ENCODE measurements around the gene GSE1. TPM values are rescaled to one million over a fixed set of nuclear protein-coding genes. Genes with fewer than 3 reads are reported as not detected.

GSE1 gene
- total and polyA plus RNA-seq, 9 of the 15 experiments (the other 6 are each of a cell fraction or from before 2014, with no cell fraction given): 12.2 to 244 (median 57.9) TPM

DNA sequence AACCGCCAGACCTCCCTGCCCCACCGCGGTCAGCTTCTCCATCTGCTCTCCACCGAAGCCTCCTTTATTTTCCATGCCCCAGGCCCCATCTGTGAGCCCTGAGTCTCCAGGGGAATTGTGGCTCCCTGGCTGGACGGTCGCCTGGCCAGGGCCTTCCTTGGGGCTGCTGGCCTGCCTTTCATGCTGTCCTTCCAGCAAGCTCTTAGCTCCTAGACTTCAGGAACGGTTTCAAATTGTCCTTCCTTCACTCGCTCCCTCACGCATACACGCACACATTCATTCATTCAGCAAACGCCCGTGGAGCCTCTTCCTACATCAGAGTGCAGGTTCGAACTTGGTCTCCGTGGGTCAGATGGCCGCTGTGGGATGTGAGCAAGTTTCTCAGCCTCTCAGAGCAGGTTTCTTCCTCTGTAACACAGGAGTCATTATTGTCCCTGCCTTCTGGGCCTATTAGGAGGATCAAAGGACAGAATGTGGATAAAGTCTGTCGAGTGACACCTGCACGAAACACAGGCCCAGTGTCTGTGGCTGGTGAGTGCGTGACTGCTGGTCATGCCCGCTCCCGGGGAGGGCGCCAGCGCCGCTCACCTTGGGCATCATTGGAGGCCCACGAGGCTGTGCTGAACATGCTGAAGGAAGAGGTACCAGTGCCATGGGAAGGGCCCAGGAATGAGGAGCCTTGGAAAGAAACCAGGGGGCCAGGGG is 18.7 kb upstream of the GSE1 start:
- Histone ChIP-seq H3K36me3 (ENCODE audit: control insufficient read depth, insufficient read depth, low read length) (peaks cover 80% of the 10 kb centered on the region), H3K4me1 (replicated peaks in 1 of 2; ENCODE audit: control insufficient read depth in 2 of 2, insufficient read depth in 2 of 2, low read length in 2 of 2) (peaks cover 31 to 53% of the 10 kb centered on the region in 2 experiments), H3K9me3 (replicated peaks; ENCODE audit: control insufficient read depth, insufficient read depth, low read depth, low read length) (no peaks in the 10 kb centered on the region), H3K4me2 (ENCODE audit: insufficient read depth, low read length) (no peak overlapping the region), H4K20me1 (replicated peaks; ENCODE audit: control insufficient read depth, insufficient read depth, low read length) (peaks cover 75% of the 10 kb centered on the region), H2AFZ (ENCODE audit: low read depth, low read length) (no peak overlapping the region), H3K9ac (ENCODE audit: insufficient read depth in 1 of 2, low read depth in 2 of 2, low read length in 2 of 2) (peak overlapping the region in 1 of 2 experiments; percentile 80; a peak in 2 of 4 replicates), H3K27ac (ENCODE audit: extremely low read depth, low read depth, low read length) (0 out of 3 replicates have a peak overlapping the region, but pooled peaks have one; percentile 17), H3K79me2 (ENCODE audit: control insufficient read depth, insufficient read depth, low read length) (peaks cover 98% of the 10 kb centered on the region), H3K9me1 (ENCODE audit: control insufficient read depth, insufficient read depth, low read length) (peaks cover 7% of the 10 kb centered on the region), H3K27me3 (ENCODE audit: control insufficient read depth in 2 of 2, insufficient read depth in 2 of 2, low read length in 2 of 2) (no peaks in the 10 kb centered on the region; a peak in 1 of 5 replicates), H3K4me3 (no peak overlapping the region)
- BruUV-seq (replicated peaks): no TSS peak
- FAIRE-seq (no peak), DNase-seq (ENCODE audit: extremely low read depth in 1 of 4, low spot score in 3 of 4) (no peak), ATAC-seq (no peak)
- intact Hi-C loops (cut with micrococcal nuclease): no loop called here
- in situ Hi-C loops (cut with MboI): no loop called here
- POLR2A ChIA-PET: interaction anchor here (0.8 kb wide), 1 partner anchor 16 kb away, joined by 5 read pairs; no protein-coding TSS in a partner anchor
- CTCF ChIA-PET (ENCODE audit: low intra/inter-chr PET ratio): no interaction called here
- WGBS (ENCODE audit: insufficient coverage, low coverage, missing lambda C conversion rate): 88% methylated on average over 22 of the region's 24 CpGs
- no peak for TF ChIP-seq KLF6 (CRISPR knock-in tag; IDR thresholded peaks at IDR 0.05; ENCODE audit: borderline replicate concordance)
- no peak for TF ChIP-seq E2F3 (CRISPR knock-in tag; IDR thresholded peaks at IDR 0.05)
- no peak for TF ChIP-seq MIER1 (IDR thresholded peaks at IDR 0.05; ENCODE audit: low read depth)
- no peak for TF ChIP-seq ZNF253 (CRISPR knock-in tag; conservative IDR thresholded peaks at IDR 0.05)
- no peak for TF ChIP-seq CHD4 (IDR thresholded peaks at IDR 0.05; ENCODE audit: insufficient read depth, insufficient replicate concordance, low read depth, low read length, poor library complexity, severe bottlenecking)
- TF ChIP-seq SMC3 (conservative IDR thresholded peaks at IDR 0.05; ENCODE audit: insufficient read depth, low read depth, low read length): no peak
- no peak for TF ChIP-seq THAP7 (CRISPR knock-in tag; IDR thresholded peaks at IDR 0.05)
- TF ChIP-seq, protein P1, sequence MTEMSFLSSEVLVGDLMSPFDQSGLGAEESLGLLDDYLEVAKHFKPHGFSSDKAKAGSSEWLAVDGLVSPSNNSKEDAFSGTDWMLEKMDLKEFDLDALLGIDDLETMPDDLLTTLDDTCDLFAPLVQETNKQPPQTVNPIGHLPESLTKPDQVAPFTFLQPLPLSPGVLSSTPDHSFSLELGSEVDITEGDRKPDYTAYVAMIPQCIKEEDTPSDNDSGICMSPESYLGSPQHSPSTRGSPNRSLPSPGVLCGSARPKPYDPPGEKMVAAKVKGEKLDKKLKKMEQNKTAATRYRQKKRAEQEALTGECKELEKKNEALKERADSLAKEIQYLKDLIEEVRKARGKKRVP (CRISPR knock-in tag; IDR thresholded peaks at IDR 0.05): no peak
- TF ChIP-seq ZNF133 (CRISPR knock-in tag; IDR thresholded peaks at IDR 0.05): no peak
- TF ChIP-seq CBX2 (IDR thresholded peaks at IDR 0.05; ENCODE audit: insufficient read depth, low read length, poor library complexity, severe bottlenecking): no peak
- no peak for TF ChIP-seq YY1 (IDR thresholded peaks at IDR 0.05; ENCODE audit: borderline replicate concordance in 1 of 3, control insufficient read depth in 1 of 3, extremely low read depth in 1 of 3, insufficient read depth in 3 of 3, insufficient read length in 1 of 3, insufficient replicate concordance in 2 of 3, low read depth in 1 of 3, low read length in 2 of 3)
- TF ChIP-seq, protein P2, sequence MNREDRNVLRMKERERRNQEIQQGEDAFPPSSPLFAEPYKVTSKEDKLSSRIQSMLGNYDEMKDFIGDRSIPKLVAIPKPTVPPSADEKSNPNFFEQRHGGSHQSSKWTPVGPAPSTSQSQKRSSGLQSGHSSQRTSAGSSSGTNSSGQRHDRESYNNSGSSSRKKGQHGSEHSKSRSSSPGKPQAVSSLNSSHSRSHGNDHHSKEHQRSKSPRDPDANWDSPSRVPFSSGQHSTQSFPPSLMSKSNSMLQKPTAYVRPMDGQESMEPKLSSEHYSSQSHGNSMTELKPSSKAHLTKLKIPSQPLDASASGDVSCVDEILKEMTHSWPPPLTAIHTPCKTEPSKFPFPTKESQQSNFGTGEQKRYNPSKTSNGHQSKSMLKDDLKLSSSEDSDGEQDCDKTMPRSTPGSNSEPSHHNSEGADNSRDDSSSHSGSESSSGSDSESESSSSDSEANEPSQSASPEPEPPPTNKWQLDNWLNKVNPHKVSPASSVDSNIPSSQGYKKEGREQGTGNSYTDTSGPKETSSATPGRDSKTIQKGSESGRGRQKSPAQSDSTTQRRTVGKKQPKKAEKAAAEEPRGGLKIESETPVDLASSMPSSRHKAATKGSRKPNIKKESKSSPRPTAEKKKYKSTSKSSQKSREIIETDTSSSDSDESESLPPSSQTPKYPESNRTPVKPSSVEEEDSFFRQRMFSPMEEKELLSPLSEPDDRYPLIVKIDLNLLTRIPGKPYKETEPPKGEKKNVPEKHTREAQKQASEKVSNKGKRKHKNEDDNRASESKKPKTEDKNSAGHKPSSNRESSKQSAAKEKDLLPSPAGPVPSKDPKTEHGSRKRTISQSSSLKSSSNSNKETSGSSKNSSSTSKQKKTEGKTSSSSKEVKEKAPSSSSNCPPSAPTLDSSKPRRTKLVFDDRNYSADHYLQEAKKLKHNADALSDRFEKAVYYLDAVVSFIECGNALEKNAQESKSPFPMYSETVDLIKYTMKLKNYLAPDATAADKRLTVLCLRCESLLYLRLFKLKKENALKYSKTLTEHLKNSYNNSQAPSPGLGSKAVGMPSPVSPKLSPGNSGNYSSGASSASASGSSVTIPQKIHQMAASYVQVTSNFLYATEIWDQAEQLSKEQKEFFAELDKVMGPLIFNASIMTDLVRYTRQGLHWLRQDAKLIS (CRISPR knock-in tag; IDR thresholded peaks at IDR 0.05): no peak
- no peak for TF ChIP-seq ZSCAN29 (IDR thresholded peaks at IDR 0.05)
